ENCODE data around the gene RXRA. TPM values are rescaled to one million over a fixed set of nuclear protein-coding genes. Genes with fewer than 3 reads are reported as not detected.

RXRA gene
- total and polyA plus RNA-seq, 4 experiments from 2014 or later, result 1.0 to 11.9 (median 6.4) TPM

- H3K9me3 Mint-ChIP-seq, result no peaks in the 10 kb centered on the region
- H3K27me3 Mint-ChIP-seq, result no peaks in the 10 kb centered on the region
- Histone ChIP-seq H3K9me3 (ENCODE audit: control insufficient read depth in 1 of 2, low read length in 2 of 2) (no peaks in the 10 kb centered on the region), H3K4me3 (ENCODE audit: low read length in 2 of 2) (no peak overlapping the region), H3K27me3 (ENCODE audit: insufficient read depth, low read length) (no peaks in the 10 kb centered on the region), H3K36me3 (ENCODE audit: insufficient read depth, low read length) (no peaks in the 10 kb centered on the region), H3K27ac (ENCODE audit: low read depth, low read length) (no peak overlapping the region), H3K4me1 (ENCODE audit: insufficient read depth, low read length) (peaks cover 6% of the 10 kb centered on the region)
- ChIA-PET CTCF (ENCODE audit: partially characterized antibody) (no interaction called here), POLR2A (ENCODE audit: partially characterized antibody) (no interaction called here)
- no peak overlapping the region for H3K4me3 Mint-ChIP-seq
- H3K4me1 Mint-ChIP-seq, result peaks cover 0 to 19% (median 4%) of the 10 kb centered on the region in 4 donors
- no peak overlapping the region for H3K27ac Mint-ChIP-seq
- DNase-seq, result no peak
- intact Hi-C loops (cut with micrococcal nuclease), result no loop called here
- H3K36me3 Mint-ChIP-seq, result no peaks in the 10 kb centered on the region
Observed at GRCh38 chr9:134341929-134342745, 15.9 kb downstream of the RXRA start.

GRCh38 chr9:134342746-134343115 is 16.5 kb downstream of the RXRA start:
- DNase-seq, result no peak
- Mint-ChIP-seq H3K36me3 (no peaks in the 10 kb centered on the region), H3K4me3 (no peak overlapping the region), H3K9me3 (no peaks in the 10 kb centered on the region), H3K4me1 (peaks cover 0 to 20% (median under 1%) of the 10 kb centered on the region in 4 donors), H3K27me3 (no peaks in the 10 kb centered on the region), H3K27ac (peak overlapping the region in 3 of 7 donors; percentile 23 to 42 (median 36))
- H3K27ac ChIP-seq (ENCODE audit: low read depth, low read length), result no peak overlapping the region
- H3K36me3 ChIP-seq (ENCODE audit: insufficient read depth, low read length), result no peaks in the 10 kb centered on the region
- intact Hi-C loops (cut with micrococcal nuclease), result no loop called here
- ChIA-PET CTCF (ENCODE audit: partially characterized antibody) (no interaction called here), POLR2A (ENCODE audit: partially characterized antibody) (no interaction called here)
- no peaks in the 10 kb centered on the region for H3K27me3 ChIP-seq (ENCODE audit: insufficient read depth, low read length)
- no peaks in the 10 kb centered on the region for H3K9me3 ChIP-seq (ENCODE audit: control insufficient read depth in 1 of 2, low read length in 2 of 2)
- H3K4me1 ChIP-seq (ENCODE audit: insufficient read depth, low read length), result peaks cover 6% of the 10 kb centered on the region
- H3K4me3 ChIP-seq (ENCODE audit: low read length in 2 of 2), result no peak overlapping the region

- intact Hi-C loops (cut with micrococcal nuclease), result no loop called here
- Mint-ChIP-seq H3K4me3 (no peak overlapping the region), H3K4me1 (peaks cover 0 to 24% (median under 1%) of the 10 kb centered on the region in 4 donors), H3K36me3 (no peaks in the 10 kb centered on the region), H3K9me3 (no peaks in the 10 kb centered on the region), H3K27ac (no peak overlapping the region), H3K27me3 (no peaks in the 10 kb centered on the region)
- CTCF ChIA-PET (ENCODE audit: partially characterized antibody), result no interaction called here
- peaks cover 6% of the 10 kb centered on the region for H3K4me1 ChIP-seq (ENCODE audit: insufficient read depth, low read length)
- H3K9me3 ChIP-seq (ENCODE audit: control insufficient read depth in 1 of 2, low read length in 2 of 2), result no peaks in the 10 kb centered on the region
- H3K36me3 ChIP-seq (ENCODE audit: insufficient read depth, low read length), result no peaks in the 10 kb centered on the region
- no peaks in the 10 kb centered on the region for H3K27me3 ChIP-seq (ENCODE audit: insufficient read depth, low read length)
- no peak overlapping the region for H3K4me3 ChIP-seq (ENCODE audit: low read length in 2 of 2)
- no peak for DNase-seq
- no peak overlapping the region for H3K27ac ChIP-seq (ENCODE audit: low read depth, low read length)
- POLR2A ChIA-PET (ENCODE audit: partially characterized antibody), result interaction anchor here (1.5 kb wide), 1 partner anchor 53 kb away, joined by 3 read pairs; no protein-coding TSS in a partner anchor
Observed at GRCh38 chr9:134343637-134344036, 17.4 kb downstream of the RXRA start.

GRCh38 chr9:134344068-134344799 is 18.0 kb downstream of the RXRA start:
- Histone ChIP-seq H3K4me3 (ENCODE audit: low read length in 2 of 2) (no peak overlapping the region), H3K9me3 (ENCODE audit: control insufficient read depth in 1 of 2, low read length in 2 of 2) (no peaks in the 10 kb centered on the region), H3K27me3 (ENCODE audit: insufficient read depth, low read length) (no peaks in the 10 kb centered on the region), H3K4me1 (ENCODE audit: insufficient read depth, low read length) (peaks cover 6% of the 10 kb centered on the region), H3K27ac (ENCODE audit: low read depth, low read length) (no peak overlapping the region), H3K36me3 (ENCODE audit: insufficient read depth, low read length) (no peaks in the 10 kb centered on the region)
- Mint-ChIP-seq H3K4me1 (peaks cover 0 to 24% (median under 1%) of the 10 kb centered on the region in 4 donors), H3K27ac (no peak overlapping the region), H3K4me3 (peak overlapping the region in 1 of 8 donors; percentile 30), H3K36me3 (no peaks in the 10 kb centered on the region), H3K27me3 (no peaks in the 10 kb centered on the region), H3K9me3 (no peaks in the 10 kb centered on the region)
- ChIA-PET POLR2A (ENCODE audit: partially characterized antibody) (interaction anchor here (1.5 kb wide), 2 partner anchors 10 to 52 kb away, joined by 3 to 5 read pairs; no protein-coding TSS in a partner anchor), CTCF (ENCODE audit: partially characterized antibody) (interaction anchor here (1.1 kb wide), 1 partner anchor 173 kb away, joined by 3 read pairs; no protein-coding TSS in a partner anchor)
- intact Hi-C loops (cut with micrococcal nuclease), result no loop called here
- DNase-seq, result no peak

- Mint-ChIP-seq H3K36me3 (no peaks in the 10 kb centered on the region), H3K9me3 (no peaks in the 10 kb centered on the region), H3K4me3 (no peak overlapping the region), H3K27me3 (no peaks in the 10 kb centered on the region), H3K4me1 (peaks cover 0 to 24% (median under 1%) of the 10 kb centered on the region in 4 donors), H3K27ac (no peak overlapping the region)
- no peaks in the 10 kb centered on the region for H3K36me3 ChIP-seq (ENCODE audit: insufficient read depth, low read length)
- intact Hi-C loops (cut with micrococcal nuclease), result no loop called here
- no peak overlapping the region for H3K4me3 ChIP-seq (ENCODE audit: low read length in 2 of 2)
- ChIA-PET POLR2A (ENCODE audit: partially characterized antibody) (interaction anchor here (1.1 to 1.5 kb wide), 3 partner anchors 10 to 180 kb away, joined by 3 to 5 read pairs (median 5); partner anchors contain the start of gene RNU6ATAC), CTCF (ENCODE audit: partially characterized antibody) (interaction anchor here (1.1 kb wide), 1 partner anchor 173 kb away, joined by 3 read pairs; no protein-coding TSS in a partner anchor)
- H3K9me3 ChIP-seq (ENCODE audit: control insufficient read depth in 1 of 2, low read length in 2 of 2), result no peaks in the 10 kb centered on the region
- peaks cover 6% of the 10 kb centered on the region for H3K4me1 ChIP-seq (ENCODE audit: insufficient read depth, low read length)
- no peaks in the 10 kb centered on the region for H3K27me3 ChIP-seq (ENCODE audit: insufficient read depth, low read length)
- DNase-seq, result no peak
- H3K27ac ChIP-seq (ENCODE audit: low read depth, low read length), result no peak overlapping the region
Observed at GRCh38 chr9:134344800-134345310, 18.6 kb downstream of the RXRA start.

- ChIA-PET POLR2A (ENCODE audit: partially characterized antibody) (interaction anchor here (1.1 kb wide), 1 partner anchor 181 kb away, joined by 5 read pairs; the partner anchor contains the start of gene RNU6ATAC), CTCF (ENCODE audit: partially characterized antibody) (interaction anchor here (1.1 kb wide), 1 partner anchor 174 kb away, joined by 3 read pairs; no protein-coding TSS in a partner anchor)
- DNase-seq, result no peak
- Mint-ChIP-seq H3K27ac (no peak overlapping the region), H3K27me3 (no peaks in the 10 kb centered on the region), H3K4me1 (peaks cover 0 to 24% (median 0%) of the 10 kb centered on the region in 4 donors), H3K36me3 (no peaks in the 10 kb centered on the region), H3K4me3 (no peak overlapping the region), H3K9me3 (no peaks in the 10 kb centered on the region)
- H3K27me3 ChIP-seq (ENCODE audit: insufficient read depth, low read length), result no peaks in the 10 kb centered on the region
- H3K27ac ChIP-seq (ENCODE audit: low read depth, low read length), result no peak overlapping the region
- H3K4me1 ChIP-seq (ENCODE audit: insufficient read depth, low read length), result peaks cover 6% of the 10 kb centered on the region
- no peaks in the 10 kb centered on the region for H3K36me3 ChIP-seq (ENCODE audit: insufficient read depth, low read length)
- no peak overlapping the region for H3K4me3 ChIP-seq (ENCODE audit: low read length in 2 of 2)
- no peaks in the 10 kb centered on the region for H3K9me3 ChIP-seq (ENCODE audit: control insufficient read depth in 1 of 2, low read length in 2 of 2)
- intact Hi-C loops (cut with micrococcal nuclease), result no loop called here
Observed at GRCh38 chr9:134345737-134346136, 19.5 kb downstream of the RXRA start.

- no peaks in the 10 kb centered on the region for H3K9me3 ChIP-seq (ENCODE audit: control insufficient read depth in 1 of 2, low read length in 2 of 2)
- H3K4me3 ChIP-seq (ENCODE audit: low read length in 2 of 2), result no peak overlapping the region
- Mint-ChIP-seq H3K36me3 (no peaks in the 10 kb centered on the region), H3K9me3 (no peaks in the 10 kb centered on the region), H3K4me3 (no peak overlapping the region), H3K4me1 (peaks cover 0 to 24% (median 0%) of the 10 kb centered on the region in 4 donors), H3K27ac (no peak overlapping the region), H3K27me3 (no peaks in the 10 kb centered on the region)
- ChIA-PET CTCF (ENCODE audit: partially characterized antibody) (no interaction called here), POLR2A (ENCODE audit: partially characterized antibody) (interaction anchor here (1.1 kb wide), 1 partner anchor 181 kb away, joined by 5 read pairs; the partner anchor contains the start of gene RNU6ATAC)
- no peak overlapping the region for H3K27ac ChIP-seq (ENCODE audit: low read depth, low read length)
- no peaks in the 10 kb centered on the region for H3K27me3 ChIP-seq (ENCODE audit: insufficient read depth, low read length)
- intact Hi-C loops (cut with micrococcal nuclease), result no loop called here
- H3K4me1 ChIP-seq (ENCODE audit: insufficient read depth, low read length), result peaks cover 6% of the 10 kb centered on the region
- H3K36me3 ChIP-seq (ENCODE audit: insufficient read depth, low read length), result no peaks in the 10 kb centered on the region
- no peak for DNase-seq
Observed at GRCh38 chr9:134346151-134346550, 19.9 kb downstream of the RXRA start.
